Measurements from ENCODE around the gene ELP2.

DNA sequence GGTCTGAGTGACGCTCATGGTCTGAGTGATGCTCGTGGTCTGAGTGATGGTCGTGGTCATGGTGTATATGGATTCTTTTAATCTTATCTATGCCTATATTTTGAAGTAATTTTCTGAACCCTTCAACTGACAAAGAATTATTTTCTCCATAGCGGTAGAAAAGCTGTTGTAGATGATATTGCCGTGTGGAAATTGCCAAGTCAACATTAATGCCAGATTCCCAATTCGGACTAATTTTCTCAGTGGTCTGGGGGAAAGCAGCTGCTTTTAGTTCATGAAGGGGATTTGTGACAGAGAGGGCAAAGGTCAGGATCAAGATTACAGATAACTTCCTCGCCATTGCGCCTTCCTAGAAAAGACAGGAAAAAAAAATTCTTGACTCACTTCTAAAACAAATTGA, 3.0 kb upstream of the ELP2 start:
- TF ChIP-seq CTCF (IDR thresholded peaks at IDR 0.05) (no peak), POLR2A (IDR thresholded peaks at IDR 0.05) (no peak), POLR2AphosphoS5 (IDR thresholded peaks at IDR 0.05) (no peak)
